H1 (cell line): ENCODE measurements around the gene STXBP4. TPM values are rescaled to one million over a fixed set of nuclear protein-coding genes. Genes with fewer than 3 reads are reported as not detected.

Experiments
- FOSL1 ChIP-seq: IDR thresholded peaks from 2 replicates; pipeline ENCODE4 v1.6.1; 2011; ENCODE audit warnings: mild to moderate bottlenecking, low read depth, low read length, moderate library complexity; ENCODE audit not compliant: insufficient read depth
- POLR2A ChIP-seq, 2 experiments: IDR thresholded peaks; 1 replicate in 1 of 2; 2 replicates in 1 of 2; pipeline ENCODE4 v1.6.1; 2011; ENCODE audit warnings: low read depth in 2 of 2, low read length in 2 of 2, mild to moderate bottlenecking in 2 of 2; ENCODE audit errors: control extremely low read depth in 1 of 2
- RBBP5 ChIP-seq: IDR thresholded peaks from 2 replicates; pipeline ENCODE4 v1.7.1; 2012; ENCODE audit warnings: low read depth, mild to moderate bottlenecking, inconsistent platforms, low read length, moderate library complexity, borderline replicate concordance
- SIX5 ChIP-seq: IDR thresholded peaks from 2 replicates; pipeline ENCODE4 v1.6.1; 2011; ENCODE audit warnings: mild to moderate bottlenecking, low read depth, low read length
- TBP ChIP-seq: IDR thresholded peaks from 2 replicates; pipeline ENCODE4 v1.6.1; 2011; ENCODE audit warnings: low read depth, low read length, improper control_type of control experiment
- polyA plus RNA-seq, 7 experiments: library from polyadenylated mRNA; depleted of rRNA in 3 of 7; stranded (reverse) in 5 of 7; unstranded in 2 of 7; fragments of >200 nt in 5 of 7; fragments of 200-250 nt in 2 of 7; gene quantifications; 1 replicate in 5 of 7; 2 replicates in 1 of 7; 4 replicates in 1 of 7; pipeline versions ENCODE4 v1.2.1 to v1.2.3, GENCODE V29; 2011 to 2013; ENCODE audit warnings: missing spikeins in 2 of 7, mixed read lengths in 2 of 7
- total RNA-seq: library from RNA; stranded (reverse); fragmentation: NEBNext Ultra II Directional; extraction: Animal tissue kit (Norgen Biotek cat#: 25700); gene quantifications from 2 replicates; pipeline ENCODE4 v1.2.1, GENCODE V29; 2021
- TF ChIP-seq, protein P1 (sequence below): IDR thresholded peaks from 2 replicates; pipeline ENCODE4 v1.6.1; 2012; ENCODE audit warnings: inconsistent platforms
- TF ChIP-seq, protein P2 (sequence below): IDR thresholded peaks from 2 replicates; pipeline ENCODE4 v1.6.1; 2012; ENCODE audit warnings: inconsistent platforms

STXBP4 gene
- total and polyA plus RNA-seq, 2 of the 8 experiments (the other 6 are each of a cell fraction or from before 2014, with no cell fraction given) = 3.2 to 18.5 TPM

DNA sequence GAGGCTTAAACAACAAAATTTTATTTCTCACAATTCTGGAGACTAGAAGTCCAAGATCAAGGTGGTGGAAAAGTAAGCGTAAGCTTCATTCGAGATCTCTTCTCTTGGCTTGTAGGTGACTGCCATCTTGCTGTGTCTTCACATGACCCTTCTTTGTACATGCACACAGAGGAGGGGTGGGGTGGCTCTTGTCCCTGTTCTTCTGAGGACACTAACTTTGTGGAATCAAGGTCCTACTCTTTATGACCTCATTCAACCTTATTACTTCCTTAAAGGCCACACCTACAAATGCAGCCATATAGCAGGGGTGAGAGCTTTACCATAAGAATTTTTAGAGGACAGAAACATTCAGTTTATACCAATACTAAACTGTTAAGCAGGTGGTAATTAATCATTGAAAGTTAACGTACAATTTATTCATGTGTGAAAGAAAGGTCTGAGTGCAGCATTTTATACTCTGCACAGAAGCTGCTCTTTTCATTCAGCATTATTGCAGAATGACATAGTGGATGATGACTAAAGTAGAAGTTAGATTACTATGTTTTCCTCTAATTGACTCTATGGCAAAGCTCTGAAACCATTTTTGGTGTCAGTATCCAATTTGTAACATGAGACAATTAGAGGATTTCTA lies 156.3 kb downstream of the STXBP4 start (continued):
- TF ChIP-seq RBBP5 (no peak), SIX5 (no peak), TBP (no peak), FOSL1 (no peak), POLR2A (IDR thresholded peaks at IDR 0.05; ENCODE audit: control extremely low read depth in 1 of 2, low read depth in 2 of 2, low read length in 2 of 2) (no peak)
- TF ChIP-seq, protein P1, sequence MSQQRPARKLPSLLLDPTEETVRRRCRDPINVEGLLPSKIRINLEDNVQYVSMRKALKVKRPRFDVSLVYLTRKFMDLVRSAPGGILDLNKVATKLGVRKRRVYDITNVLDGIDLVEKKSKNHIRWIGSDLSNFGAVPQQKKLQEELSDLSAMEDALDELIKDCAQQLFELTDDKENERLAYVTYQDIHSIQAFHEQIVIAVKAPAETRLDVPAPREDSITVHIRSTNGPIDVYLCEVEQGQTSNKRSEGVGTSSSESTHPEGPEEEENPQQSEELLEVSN = no peak
- TF ChIP-seq, protein P2, sequence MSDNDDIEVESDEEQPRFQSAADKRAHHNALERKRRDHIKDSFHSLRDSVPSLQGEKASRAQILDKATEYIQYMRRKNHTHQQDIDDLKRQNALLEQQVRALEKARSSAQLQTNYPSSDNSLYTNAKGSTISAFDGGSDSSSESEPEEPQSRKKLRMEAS = no peak
